Measurements from ENCODE around the gene SORCS3. TPM values are rescaled to one million over a fixed set of nuclear protein-coding genes. Genes with fewer than 3 reads are reported as not detected.

The SORCS3 gene
- total RNA-seq, 1 experiment from 2014 or later, result 0.04 TPM

GRCh38 chr10:104664205-104664604, 23.1 kb downstream of the SORCS3 start:
- no peak overlapping the region for H3K23ac ChIP-seq (ENCODE audit: insufficient read length, low read depth, low read length)
- no peaks in the 10 kb centered on the region for H3K23me2 ChIP-seq (ENCODE audit: insufficient read length, low read depth, low read length, poor library complexity, severe bottlenecking)
- H3K27ac ChIP-seq (ENCODE audit: insufficient read length, low read depth, low read length), result no peak overlapping the region
- no CpG with 5 or more reads among the region's 5 CpGs for WGBS (ENCODE audit: extremely low coverage, insufficient read length, low lambda C conversion rate)
- no peak for DNase-seq
- no peak for TF ChIP-seq CTCF (conservative IDR thresholded peaks at IDR 0.05)
- no peak overlapping the region for H4K5ac ChIP-seq (ENCODE audit: insufficient read length, low read depth, low read length)
- Mint-ChIP-seq H3K9me3 (no peaks in the 10 kb centered on the region; a peak in 1 of 5 replicates), H3K27me3 (ENCODE audit: low read depth) (peaks cover 22% of the 10 kb centered on the region), H3K4me3 (no peak overlapping the region), H3K27ac (no peak overlapping the region), H3K4me1 (peaks cover 12 to 19% of the 10 kb centered on the region in 2 experiments), H3K36me3 (ENCODE audit: insufficient read depth in 1 of 3, low read depth in 3 of 3) (no peaks in the 10 kb centered on the region)
- H3T11ph ChIP-seq (ENCODE audit: low read length), result no peak overlapping the region
- no peak overlapping the region for H3K4ac ChIP-seq (ENCODE audit: low read depth, low read length)
- no peak overlapping the region for H3K14ac ChIP-seq (ENCODE audit: insufficient read depth, low read length)
- no peaks in the 10 kb centered on the region for H3K4me1 ChIP-seq (ENCODE audit: insufficient read depth, low read length)
- no peak overlapping the region for H4K8ac ChIP-seq (replicated peaks; ENCODE audit: insufficient read length, low read depth, low read length)
- no peaks in the 10 kb centered on the region for H3K79me2 ChIP-seq (ENCODE audit: insufficient read depth, low read length)
- H3K79me1 ChIP-seq (ENCODE audit: insufficient read depth, low read depth, low read length, poor library complexity, severe bottlenecking), result no peaks in the 10 kb centered on the region
- H2BK120ac ChIP-seq (ENCODE audit: low read depth, low read length, poor library complexity, severe bottlenecking), result no peak overlapping the region
- no peak overlapping the region for H3K9ac ChIP-seq (ENCODE audit: extremely low read depth, insufficient read length, low read length)
- no peak overlapping the region for H2BK20ac ChIP-seq (ENCODE audit: low read depth, low read length, poor library complexity, severe bottlenecking)
- no peaks in the 10 kb centered on the region for H3K9me3 ChIP-seq (ENCODE audit: control insufficient read depth, low read depth, low read length)
- no peak overlapping the region for H2BK5ac ChIP-seq (ENCODE audit: insufficient read length, low read length)
- H3K18ac ChIP-seq (ENCODE audit: insufficient read length, low read depth, low read length), result no peak overlapping the region
- H2AK5ac ChIP-seq (ENCODE audit: insufficient read length, low read length), result no peak overlapping the region
- no peak overlapping the region for H3K56ac ChIP-seq (ENCODE audit: insufficient read length, low read depth, low read length)
- H4K91ac ChIP-seq (ENCODE audit: insufficient read length, low read depth, low read length), result no peak overlapping the region
- no peak overlapping the region for H2AFZ ChIP-seq (ENCODE audit: low read length)
- no peak overlapping the region for H2BK12ac ChIP-seq (ENCODE audit: insufficient read length, low read depth, low read length)
- H3K4me2 ChIP-seq (ENCODE audit: insufficient read depth, insufficient read length, low read length), result no peak overlapping the region
- no peaks in the 10 kb centered on the region for H3K27me3 ChIP-seq (ENCODE audit: insufficient read depth, low read length)
- H2BK15ac ChIP-seq (ENCODE audit: low read depth, low read length), result no peak overlapping the region
- no peaks in the 10 kb centered on the region for H4K20me1 ChIP-seq (ENCODE audit: control insufficient read depth, insufficient read depth, insufficient read length)

Data from H9 (cell line).